OCI-LY7 (cell line): ENCODE data around the gene CDK14.

ENCODE experiments used
- CTCF ChIP-seq: fragments of 200-600 bp; sonication (generic); conservative IDR thresholded peaks from 2 replicates; pipeline ENCODE4 v1.5.1; 2014; ENCODE audit warnings: mild to moderate bottlenecking, antibody characterized with exemption, low read length, moderate library complexity, mixed read lengths
- EZH2phosphoT487 ChIP-seq: fragments of 200-600 bp; sonication (generic); IDR thresholded peaks from 2 replicates; pipeline ENCODE4 v1.6.1; 2018; ENCODE audit warnings: low read depth, borderline replicate concordance, mild to moderate bottlenecking, mixed run types, antibody characterized with exemption, low read length, moderate library complexity, mixed read lengths

- TF ChIP-seq CTCF (no peak), EZH2phosphoT487 (no peak)
Observed at GRCh38 chr7:91039033-91039432, 442.9 kb downstream of the CDK14 start.
